ENCODE data around the gene KIAA2012.

The KIAA2012 gene

DNA sequence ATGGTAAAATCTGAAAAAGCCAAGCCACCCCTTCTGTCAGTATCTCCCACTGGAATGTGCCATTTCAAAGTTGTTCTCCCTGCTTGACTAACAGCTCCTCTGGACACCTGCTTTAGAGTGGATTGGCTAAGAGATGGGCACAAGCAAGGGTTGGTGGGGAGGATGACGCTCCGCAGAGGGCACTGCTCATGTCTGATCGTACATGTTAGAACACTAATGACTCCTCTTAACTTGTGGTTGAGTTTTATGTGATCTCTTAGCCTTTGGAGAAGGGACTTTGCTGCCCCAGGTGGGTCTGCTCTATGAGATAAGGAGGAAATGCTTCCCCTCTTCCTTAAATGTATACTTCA, 8.2 kb upstream of the KIAA2012 start:
- Histone ChIP-seq H3K9ac (ENCODE audit: low read length) (no peak overlapping the region), H3K9me3 (replicated peaks; ENCODE audit: insufficient read depth, low read length) (no peaks in the 10 kb centered on the region), H3K4me1 (ENCODE audit: low read length) (no peaks in the 10 kb centered on the region), H3K9me2 (replicated peaks; ENCODE audit: insufficient read depth, low read length) (no peaks in the 10 kb centered on the region), H3K79me2 (ENCODE audit: low read length) (no peaks in the 10 kb centered on the region), H3K27me3 (replicated peaks; ENCODE audit: insufficient read depth, low read length) (no peaks in the 10 kb centered on the region), H4K20me1 (ENCODE audit: insufficient read depth, low read length) (no peaks in the 10 kb centered on the region), H3F3A (ENCODE audit: insufficient read depth, low read length) (no peaks in the 10 kb centered on the region), H2AFZ (ENCODE audit: low read length) (no peak overlapping the region), H3K4me3 (ENCODE audit: low read length) (no peak overlapping the region), H3K36me3 (replicated peaks; ENCODE audit: insufficient read depth, low read length) (no peaks in the 10 kb centered on the region), H3K27ac (ENCODE audit: low read length) (no peak overlapping the region), H3K4me2 (ENCODE audit: low read depth, low read length) (no peak overlapping the region)
- TF ChIP-seq EZH2phosphoT487 (IDR thresholded peaks at IDR 0.05; ENCODE audit: low read length): no peak
- TF ChIP-seq, protein P1, sequence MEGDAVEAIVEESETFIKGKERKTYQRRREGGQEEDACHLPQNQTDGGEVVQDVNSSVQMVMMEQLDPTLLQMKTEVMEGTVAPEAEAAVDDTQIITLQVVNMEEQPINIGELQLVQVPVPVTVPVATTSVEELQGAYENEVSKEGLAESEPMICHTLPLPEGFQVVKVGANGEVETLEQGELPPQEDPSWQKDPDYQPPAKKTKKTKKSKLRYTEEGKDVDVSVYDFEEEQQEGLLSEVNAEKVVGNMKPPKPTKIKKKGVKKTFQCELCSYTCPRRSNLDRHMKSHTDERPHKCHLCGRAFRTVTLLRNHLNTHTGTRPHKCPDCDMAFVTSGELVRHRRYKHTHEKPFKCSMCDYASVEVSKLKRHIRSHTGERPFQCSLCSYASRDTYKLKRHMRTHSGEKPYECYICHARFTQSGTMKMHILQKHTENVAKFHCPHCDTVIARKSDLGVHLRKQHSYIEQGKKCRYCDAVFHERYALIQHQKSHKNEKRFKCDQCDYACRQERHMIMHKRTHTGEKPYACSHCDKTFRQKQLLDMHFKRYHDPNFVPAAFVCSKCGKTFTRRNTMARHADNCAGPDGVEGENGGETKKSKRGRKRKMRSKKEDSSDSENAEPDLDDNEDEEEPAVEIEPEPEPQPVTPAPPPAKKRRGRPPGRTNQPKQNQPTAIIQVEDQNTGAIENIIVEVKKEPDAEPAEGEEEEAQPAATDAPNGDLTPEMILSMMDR (IDR thresholded peaks at IDR 0.05; ENCODE audit: low read length): no peak
- no peak for TF ChIP-seq EZH2 (optimal IDR thresholded peaks at IDR 0.05; ENCODE audit: low read depth, low read length)
- no peak for DNase-seq

DNA sequence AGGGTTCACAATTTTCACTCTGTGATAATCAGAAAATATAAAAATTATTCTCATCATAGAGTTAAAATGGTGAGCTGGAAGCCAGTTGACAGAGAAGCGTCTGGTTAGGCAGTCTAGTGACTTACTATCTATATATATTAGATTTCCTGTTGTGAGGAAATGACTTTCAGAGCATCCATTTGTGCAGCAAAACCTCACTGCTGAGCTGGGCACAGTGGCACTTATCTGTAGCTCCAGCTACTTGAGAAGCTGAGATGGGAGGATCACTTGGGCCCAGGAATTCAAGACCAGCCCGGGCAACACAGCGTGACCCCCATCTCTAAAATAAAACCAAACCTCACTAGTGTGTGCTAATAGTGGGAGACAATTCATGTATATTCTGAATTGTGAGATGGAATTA, 7.2 kb upstream of the KIAA2012 start:
- Histone ChIP-seq H2AFZ (ENCODE audit: low read length) (no peak overlapping the region), H3K4me3 (ENCODE audit: low read length) (no peak overlapping the region), H3K79me2 (ENCODE audit: low read length) (no peaks in the 10 kb centered on the region), H3K9ac (ENCODE audit: low read length) (no peak overlapping the region), H3K4me2 (ENCODE audit: low read depth, low read length) (no peak overlapping the region), H3K27me3 (replicated peaks; ENCODE audit: insufficient read depth, low read length) (no peaks in the 10 kb centered on the region), H3K4me1 (ENCODE audit: low read length) (no peaks in the 10 kb centered on the region), H3K9me2 (replicated peaks; ENCODE audit: insufficient read depth, low read length) (no peaks in the 10 kb centered on the region), H3K9me3 (replicated peaks; ENCODE audit: insufficient read depth, low read length) (no peaks in the 10 kb centered on the region), H3K36me3 (replicated peaks; ENCODE audit: insufficient read depth, low read length) (no peaks in the 10 kb centered on the region), H3K27ac (ENCODE audit: low read length) (no peak overlapping the region), H4K20me1 (ENCODE audit: insufficient read depth, low read length) (no peaks in the 10 kb centered on the region), H3F3A (ENCODE audit: insufficient read depth, low read length) (no peaks in the 10 kb centered on the region)
- TF ChIP-seq EZH2 (optimal IDR thresholded peaks at IDR 0.05; ENCODE audit: low read depth, low read length): no peak
- DNase-seq: no peak

DNA sequence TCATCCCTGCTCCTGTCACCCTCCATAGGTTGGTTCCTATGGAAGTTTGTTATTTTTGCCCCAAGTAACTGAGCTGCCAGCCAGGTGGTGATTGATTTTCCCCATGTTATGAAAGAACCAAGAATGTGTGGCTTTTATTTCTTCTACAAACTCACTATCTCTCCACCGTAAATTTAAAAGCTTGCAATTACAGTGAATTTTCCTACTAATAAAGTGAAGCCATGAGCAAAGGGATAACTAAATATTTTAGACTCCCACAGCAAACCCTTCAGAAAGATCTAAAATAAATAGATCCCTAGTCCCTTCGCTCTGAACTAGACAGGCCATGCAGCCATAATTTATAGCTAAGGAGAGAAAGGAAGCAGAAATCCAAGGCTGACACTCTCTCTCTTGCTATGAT, 6.2 kb upstream of the KIAA2012 start:
- Histone ChIP-seq H3K9ac (ENCODE audit: low read length) (no peak overlapping the region), H3K27me3 (replicated peaks; ENCODE audit: insufficient read depth, low read length) (no peaks in the 10 kb centered on the region), H3K9me3 (replicated peaks; ENCODE audit: insufficient read depth, low read length) (no peaks in the 10 kb centered on the region), H3K36me3 (replicated peaks; ENCODE audit: insufficient read depth, low read length) (no peaks in the 10 kb centered on the region), H2AFZ (ENCODE audit: low read length) (no peak overlapping the region), H3K4me2 (ENCODE audit: low read depth, low read length) (no peak overlapping the region), H3K4me3 (ENCODE audit: low read length) (no peak overlapping the region), H3K9me2 (replicated peaks; ENCODE audit: insufficient read depth, low read length) (no peaks in the 10 kb centered on the region), H3K27ac (ENCODE audit: low read length) (no peak overlapping the region), H4K20me1 (ENCODE audit: insufficient read depth, low read length) (no peaks in the 10 kb centered on the region), H3K79me2 (ENCODE audit: low read length) (no peaks in the 10 kb centered on the region), H3K4me1 (ENCODE audit: low read length) (no peaks in the 10 kb centered on the region), H3F3A (ENCODE audit: insufficient read depth, low read length) (no peaks in the 10 kb centered on the region)
- DNase-seq: no peak
- no peak for TF ChIP-seq EZH2 (optimal IDR thresholded peaks at IDR 0.05; ENCODE audit: low read depth, low read length)
- TF ChIP-seq, protein P1 (IDR thresholded peaks at IDR 0.05; ENCODE audit: low read length): no peak
- no peak for TF ChIP-seq EZH2phosphoT487 (IDR thresholded peaks at IDR 0.05; ENCODE audit: low read length)

DNA sequence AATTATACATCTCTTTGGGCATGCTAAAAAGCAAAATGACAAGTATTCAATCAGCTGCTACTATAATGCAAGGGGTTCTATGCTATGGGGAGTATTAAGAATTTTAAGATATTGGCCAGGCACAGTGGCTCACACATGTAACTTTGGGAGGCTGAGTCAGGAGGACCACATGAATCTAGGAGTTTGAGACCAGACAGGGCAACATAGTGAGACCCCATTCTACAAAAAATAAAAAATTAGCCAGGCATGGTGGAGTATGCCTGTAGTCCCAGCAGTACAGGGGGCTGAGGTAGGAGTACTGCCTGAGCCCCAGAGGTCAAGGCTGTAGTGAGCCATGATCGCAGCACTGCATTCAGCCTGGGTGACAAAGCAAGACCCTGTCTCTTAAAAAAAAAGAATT, 5.5 kb upstream of the KIAA2012 start:
- no peak overlapping the region for H3K4me2 ChIP-seq (ENCODE audit: low read depth, low read length)
- no peaks in the 10 kb centered on the region for H3K36me3 ChIP-seq (replicated peaks; ENCODE audit: insufficient read depth, low read length)
- no peaks in the 10 kb centered on the region for H3K9me2 ChIP-seq (replicated peaks; ENCODE audit: insufficient read depth, low read length)
- H3K79me2 ChIP-seq (ENCODE audit: low read length): no peaks in the 10 kb centered on the region
- H3K4me3 ChIP-seq (ENCODE audit: low read length): no peak overlapping the region
- H2AFZ ChIP-seq (ENCODE audit: low read length): no peak overlapping the region
- no peak overlapping the region for H3K9ac ChIP-seq (ENCODE audit: low read length)
- H3K9me3 ChIP-seq (replicated peaks; ENCODE audit: insufficient read depth, low read length): no peaks in the 10 kb centered on the region
- H3K4me1 ChIP-seq (ENCODE audit: low read length): no peaks in the 10 kb centered on the region
- no peak overlapping the region for H3K27ac ChIP-seq (ENCODE audit: low read length)
- no peaks in the 10 kb centered on the region for H4K20me1 ChIP-seq (ENCODE audit: insufficient read depth, low read length)
- no peak for DNase-seq
- TF ChIP-seq EZH2phosphoT487 (IDR thresholded peaks at IDR 0.05; ENCODE audit: low read length) (no peak), EZH2 (optimal IDR thresholded peaks at IDR 0.05; ENCODE audit: low read depth, low read length) (no peak)
- no peaks in the 10 kb centered on the region for H3F3A ChIP-seq (ENCODE audit: insufficient read depth, low read length)
- H3K27me3 ChIP-seq (replicated peaks; ENCODE audit: insufficient read depth, low read length): no peaks in the 10 kb centered on the region
